Lung (tissue), 12 donors: Measurements from ENCODE around the gene PAX2. TPM values are rescaled to one million over a fixed set of nuclear protein-coding genes. Genes with fewer than 3 reads are reported as not detected.

Source experiments
- ATAC-seq: fragments of 200-7000 bp; cut with Tn5 transposase; one replicate; pipeline ENCODE4 v1.9.1; 2020; ENCODE audit warnings: moderate number of reproducible peaks; ENCODE audit not compliant: insufficient read depth, low FRiP score
- DNase-seq, 3 donors: peaks; one replicate each; pipeline ENCODE4 v3.0.0-alpha.2; 2013 to 2017
- H3K27ac ChIP-seq, 2 donors: one replicate each; pipeline ENCODE4 v1.5.1; 2013; ENCODE audit warnings: mild to moderate bottlenecking in 2 of 2, moderate library complexity in 2 of 2, control low read depth in 1 of 2, inconsistent platforms in 1 of 2, low read depth in 1 of 2, low read length in 1 of 2
- H3K27me3 ChIP-seq, 3 donors: one replicate each; pipeline ENCODE4 v1.5.1; 2013; ENCODE audit warnings: low read length in 2 of 3; ENCODE audit not compliant: control insufficient read depth in 3 of 3, insufficient read depth in 3 of 3
- H3K36me3 ChIP-seq, 4 donors: one replicate each; pipeline ENCODE4 v1.5.1; 2013; ENCODE audit warnings: low read length in 4 of 4, mild to moderate bottlenecking in 1 of 4, moderate library complexity in 1 of 4; ENCODE audit not compliant: control insufficient read depth in 4 of 4, insufficient read depth in 4 of 4
- H3K4me1 ChIP-seq, 5 donors: one replicate each; pipeline ENCODE4 v1.5.1; 2013; ENCODE audit warnings: low read length in 5 of 5, mild to moderate bottlenecking in 2 of 5, moderate library complexity in 1 of 5; ENCODE audit not compliant: control insufficient read depth in 5 of 5, insufficient read depth in 5 of 5
- H3K4me3 ChIP-seq: one replicate; pipeline ENCODE4 v1.5.1; 2013; ENCODE audit warnings: mild to moderate bottlenecking, control low read depth, moderate library complexity
- H3K9ac ChIP-seq, 2 donors: one replicate each; pipeline ENCODE4 v1.5.1; 2013; ENCODE audit warnings: low read length in 2 of 2, control low read depth in 1 of 2; ENCODE audit not compliant: insufficient read depth in 1 of 2
- H3K9me3 ChIP-seq, 4 donors: one replicate each; pipeline ENCODE4 v1.5.1; 2013; ENCODE audit warnings: low read length in 3 of 4, mild to moderate bottlenecking in 1 of 4, moderate library complexity in 1 of 4; ENCODE audit not compliant: control insufficient read depth in 4 of 4, insufficient read depth in 3 of 4
- CTCF ChIP-seq: IDR thresholded peaks from 2 replicates; pipeline ENCODE4 v1.5.1; 2012; ENCODE audit warnings: mild to moderate bottlenecking; ENCODE audit errors: control extremely low read depth, extremely low read depth
- WGBS, 2 donors: extraction: QIAGEN DNeasy Blood & Tissue Kit; methylation state at CpG; one replicate each; pipeline ENCODE4 v1.1.7; 2013; 5-methylcytosine and 5-hydroxymethylcytosine counted together
- polyA plus RNA-seq, 2 donors: library from polyadenylated mRNA; stranded (reverse); fragments of 200-250 nt; gene quantifications; one replicate each; pipeline ENCODE4 v1.2.1, GENCODE V29; 2013
- total RNA-seq, 2 donors: library from RNA; depleted of rRNA in 1 of 2; stranded (reverse); fragments of >200 nt in 1 of 2; gene quantifications; one replicate each; pipeline ENCODE4 v1.2.1, GENCODE V29; 2014 to 2021
- donor health status: control.
- donor health status: control.
- donor health status: Bipolar disorder and iron deficiency.
- donor health status: healthy.
- donor health status: DM: yes; HTN: yes; CAD: no.

Gene PAX2
- total and polyA plus RNA-seq, 4 donors, result not detected

GRCh38 chr10:100803492-100803891 lies 58.1 kb downstream of the PAX2 start:
- Histone ChIP-seq H3K27me3 (peaks cover 0 to 62% (median 24%) of the 10 kb centered on the region in 3 donors), H3K4me1 (no peaks in the 10 kb centered on the region), H3K9ac (no peak overlapping the region), H3K9me3 (peaks cover 0 to 4% (median 0%) of the 10 kb centered on the region in 4 donors), H3K4me3 (no peak overlapping the region), H3K36me3 (no peaks in the 10 kb centered on the region), H3K27ac (no peak overlapping the region)
- DNase-seq (no peak), ATAC-seq (no peak)
- TF ChIP-seq CTCF, result no peak
- 26 to 30% methylated on average over 6 of the region's 6 CpGs for WGBS, 2 donors

GRCh38 chr10:100803908-100804307 lies 58.5 kb downstream of the PAX2 start:
- 47 to 58% methylated on average over 7 of the region's 7 CpGs for WGBS, 2 donors
- peaks cover 0 to 62% (median 24%) of the 10 kb centered on the region in 3 donors for H3K27me3 ChIP-seq
- TF ChIP-seq CTCF, result no peak

GRCh38 chr10:100805543-100806355 lies 60.4 kb downstream of the PAX2 start:
- DNase-seq (no peak), ATAC-seq (no peak)
- Histone ChIP-seq H3K4me3 (no peak overlapping the region), H3K9me3 (peaks cover 0 to 4% (median 0%) of the 10 kb centered on the region in 4 donors), H3K36me3 (no peaks in the 10 kb centered on the region), H3K4me1 (no peaks in the 10 kb centered on the region), H3K27ac (no peak overlapping the region), H3K27me3 (peaks cover 0 to 66% (median 20%) of the 10 kb centered on the region in 3 donors), H3K9ac (no peak overlapping the region)
- 66 to 72% methylated on average over 14 of the region's 14 CpGs for WGBS, 2 donors
- no peak for TF ChIP-seq CTCF

More at GRCh38 chr10:100803908-100804307, 58.5 kb downstream of the PAX2 start:
- no peak for ATAC-seq
- H3K27ac ChIP-seq, result no peak overlapping the region
- H3K4me1 ChIP-seq, result no peaks in the 10 kb centered on the region
- H3K4me3 ChIP-seq, result no peak overlapping the region
- peaks cover 0 to 4% (median 0%) of the 10 kb centered on the region in 4 donors for H3K9me3 ChIP-seq
- no peaks in the 10 kb centered on the region for H3K36me3 ChIP-seq
- DNase-seq, result no peak
- H3K9ac ChIP-seq, result no peak overlapping the region
